Activated effector memory CD4-positive, alpha-beta T cell treated with anti-CD3 and anti-CD28 coated beads, Interleukin-2, amount 50 U/mL, for 16 hours (primary cell): ENCODE results near the gene MFRP.

Experiments
- DNase-seq: peaks from one replicate; pipeline ENCODE4 v3.0.0-alpha.2; 2020

The MFRP gene

DNA sequence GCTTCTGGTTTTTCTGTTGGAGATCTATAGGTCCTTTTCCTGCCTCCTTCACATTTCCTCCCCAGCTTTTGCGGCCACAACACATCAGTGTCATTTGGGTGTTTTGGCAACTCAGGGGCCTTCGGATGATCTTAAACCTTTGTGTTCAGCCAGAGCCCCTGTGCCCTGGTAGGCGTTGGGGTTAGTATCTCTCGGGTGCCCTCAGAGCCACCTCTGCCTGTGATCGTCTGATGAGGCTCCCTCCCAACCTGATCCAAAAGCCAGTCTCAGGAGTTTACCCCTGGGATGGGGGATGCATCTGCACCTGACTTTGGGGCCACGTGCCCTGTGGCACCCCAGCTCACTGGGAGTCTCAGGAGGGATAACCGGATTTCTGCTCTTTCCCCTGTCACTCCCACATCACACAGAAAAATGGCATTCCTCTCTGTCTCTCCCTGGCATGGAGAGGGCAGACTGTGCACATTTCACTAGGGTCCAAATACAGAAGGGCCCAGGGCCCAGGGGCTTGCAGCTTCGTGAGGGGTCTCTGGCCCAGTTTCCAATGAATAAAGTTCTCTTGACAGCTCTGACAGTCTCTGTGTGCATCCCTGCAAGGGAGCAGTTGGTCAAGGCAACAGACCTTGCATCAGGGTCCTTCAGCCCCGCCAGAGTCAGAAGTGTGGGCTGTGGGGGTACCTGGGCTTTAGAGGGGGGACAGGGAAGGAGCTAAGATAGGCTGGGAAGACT is 9.6 kb downstream of the MFRP start:
- DNase-seq: no peak

- DNase-seq: no peak
Measured at GRCh38 chr11:119335655-119336543, 10.6 kb downstream of the MFRP start.

GRCh38 chr11:119335091-119335654 is 11.3 kb downstream of the MFRP start:
- no peak for DNase-seq

GRCh38 chr11:119334174-119334930 is 12.2 kb downstream of the MFRP start, which contains the start of gene RNF26:
Gene RNF26, plus strand, starts transcription at chr11:119334527. Its CDS starts 596 bp downstream, at chr11:119335123.
- DNase-seq: peak; percentile 97

DNA sequence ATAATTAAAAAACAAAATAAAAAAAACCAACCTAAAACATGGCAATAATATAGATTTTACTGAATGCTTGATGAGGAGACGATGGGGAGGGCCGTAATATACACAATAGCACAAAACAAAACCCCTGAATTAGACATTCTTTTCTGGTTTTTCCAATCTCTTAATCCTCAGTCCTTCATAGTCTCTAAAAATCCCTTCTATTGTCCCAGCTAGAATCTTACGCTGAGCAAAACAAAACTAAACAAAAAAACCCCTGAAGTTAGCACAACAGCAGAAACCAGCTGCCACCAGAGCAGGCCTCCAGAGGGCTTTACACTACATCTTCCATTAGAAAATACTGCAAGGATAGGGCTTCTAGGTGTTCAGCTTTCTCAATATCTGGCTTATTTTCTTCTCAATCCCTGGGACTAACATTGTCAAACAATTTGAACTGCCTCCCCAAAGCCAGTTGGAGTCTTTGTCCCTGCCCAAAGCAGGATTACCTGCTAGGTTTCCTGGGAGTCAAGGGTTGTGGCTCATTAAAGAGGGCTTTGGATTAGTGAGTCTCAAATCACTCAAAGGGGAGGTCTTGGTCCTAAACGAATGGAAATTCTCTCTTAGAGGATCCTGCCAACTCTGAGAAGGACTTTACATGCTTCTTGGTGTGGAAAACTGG is 14.3 kb downstream of the MFRP start:
- no peak for DNase-seq

- DNase-seq: no peak
Measured at GRCh38 chr11:119330237-119330636, 16.3 kb downstream of the MFRP start.

- DNase-seq: no peak
Measured at GRCh38 chr11:119329320-119329719, 17.2 kb downstream of the MFRP start.

DNA sequence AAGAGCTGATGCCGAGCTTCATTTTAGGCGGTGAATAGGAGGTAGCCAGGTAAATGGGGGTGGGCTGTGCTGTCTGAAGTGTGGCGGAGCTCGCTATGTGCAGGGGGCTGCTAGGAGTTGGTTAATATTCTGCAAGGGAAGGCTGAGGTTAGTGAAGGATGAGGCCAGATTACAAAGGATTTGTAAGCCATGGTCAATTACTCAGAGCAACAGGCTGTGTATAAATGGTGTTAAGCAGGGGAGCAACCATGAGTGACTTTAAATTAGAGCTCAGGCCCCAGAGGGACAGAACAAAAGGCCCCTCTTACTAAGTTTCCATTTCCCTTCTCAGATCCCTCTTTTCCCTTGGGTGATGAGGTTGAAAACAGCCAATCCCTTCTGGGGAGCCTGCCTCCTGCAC is 22.3 kb downstream of the MFRP start:
- DNase-seq: no peak

- peak; percentile 91 for DNase-seq
Measured at GRCh38 chr11:119323532-119324033, 22.9 kb downstream of the MFRP start.

- no peak for DNase-seq
Measured at GRCh38 chr11:119322921-119323531, 23.5 kb downstream of the MFRP start.

- DNase-seq: no peak
Measured at GRCh38 chr11:119322360-119322739, 24.2 kb downstream of the MFRP start.

GRCh38 chr11:119320776-119321524 is 25.6 kb downstream of the MFRP start:
- DNase-seq: peak; percentile 81

- DNase-seq: no peak
Measured at GRCh38 chr11:119320240-119320775, 26.2 kb downstream of the MFRP start.

DNA sequence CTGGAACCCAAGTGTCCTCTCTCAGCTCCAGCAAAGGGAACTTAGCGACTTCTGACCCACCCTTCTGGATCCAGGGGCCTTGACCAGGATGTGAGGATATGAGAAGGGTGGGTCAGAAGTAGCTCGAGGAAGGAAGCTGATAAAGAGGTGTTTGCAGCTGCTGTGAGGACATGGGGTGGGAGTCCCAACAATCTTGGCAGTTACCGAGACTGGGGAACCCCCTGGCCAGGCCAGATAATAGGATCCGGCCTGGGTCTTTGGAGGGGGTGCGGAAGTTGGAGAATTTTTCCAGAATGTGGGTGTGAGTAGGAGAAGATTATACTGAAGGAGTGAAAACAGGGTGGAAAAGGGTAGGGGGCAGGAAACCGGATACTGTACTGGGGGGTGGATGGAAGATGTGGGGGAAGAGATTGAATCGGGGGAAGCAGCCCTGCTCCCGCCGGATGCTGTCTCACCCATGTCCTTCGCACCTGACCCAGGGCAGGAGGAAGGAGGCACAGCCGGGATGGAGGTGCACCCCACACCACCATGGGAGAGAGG is 26.7 kb downstream of the MFRP start:
- DNase-seq: no peak

DNA sequence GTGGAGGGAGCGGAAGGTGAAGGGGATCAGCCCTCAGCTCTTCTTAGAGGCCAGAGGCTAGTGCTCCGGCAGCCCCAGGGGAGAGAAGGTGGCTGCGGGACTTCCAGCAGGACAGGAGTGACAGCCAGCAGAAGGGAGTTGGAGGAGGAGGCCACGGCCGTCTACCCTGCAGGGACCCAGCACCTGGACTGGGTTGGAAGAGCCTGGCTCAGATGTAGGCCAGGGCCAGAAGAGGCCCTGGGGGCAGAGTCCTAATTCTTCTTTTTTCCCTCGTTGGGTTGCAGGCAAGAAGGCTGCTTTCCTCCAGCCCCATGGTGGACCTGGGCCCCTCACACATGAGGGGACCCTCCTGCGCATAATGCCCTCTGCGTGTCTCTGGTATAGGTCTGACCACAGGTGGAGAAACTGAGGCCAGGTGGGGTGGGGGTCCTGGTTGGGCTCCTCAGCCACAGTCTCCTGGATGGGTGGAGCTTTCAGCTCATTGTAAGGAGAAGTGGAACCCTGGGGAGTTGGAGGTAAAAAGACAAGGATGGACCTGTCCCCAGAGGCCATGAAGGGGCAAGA is 27.3 kb downstream of the MFRP start:
- DNase-seq: no peak

- peak; percentile 75 for DNase-seq
Measured at GRCh38 chr11:119318240-119319135, 28.0 kb downstream of the MFRP start.

DNA sequence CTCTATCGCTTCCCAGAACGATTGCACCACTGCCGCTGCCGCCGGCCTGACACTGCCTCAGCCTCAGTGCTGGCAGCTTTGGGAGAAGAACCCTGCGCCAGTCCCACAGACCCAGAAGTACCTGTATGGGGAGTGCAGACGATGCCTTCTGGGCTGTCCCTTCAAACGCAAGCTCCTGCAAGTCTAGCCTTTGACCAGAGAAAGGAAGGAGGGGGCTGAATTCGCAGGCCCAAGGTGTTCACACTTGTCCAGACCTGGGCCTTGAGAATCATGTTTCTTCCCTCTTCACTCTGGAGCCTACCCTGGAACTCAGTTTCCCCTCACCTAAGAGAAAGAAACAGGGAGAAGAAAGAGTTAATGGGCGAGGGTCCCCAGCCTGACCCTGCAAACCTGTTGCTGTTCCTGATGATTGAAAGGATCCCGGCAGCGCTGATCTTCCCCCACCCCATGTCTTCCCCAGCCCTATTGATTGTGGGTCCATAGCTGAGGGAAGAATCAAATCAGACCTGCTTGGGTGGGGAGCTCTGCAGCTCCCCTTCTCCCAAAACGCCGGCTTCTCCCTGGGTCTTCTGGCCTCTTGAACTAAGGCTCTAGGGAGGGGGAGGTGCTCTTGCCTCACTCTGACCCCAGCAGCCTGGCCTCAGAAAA is 28.8 kb downstream of the MFRP start:
- no peak for DNase-seq
